Tibial artery (tissue), 4 donors: Measurements from ENCODE around the gene PINK1.

ENCODE experiments used
- DNase-seq, 2 donors: peaks; one replicate each; pipeline ENCODE4 v3.0.0-alpha.2; 2019
- H3K27ac ChIP-seq, 2 donors: fragments of 200-600 bp; sonication (generic) in 1 of 2; 1 replicate in 1 of 2; 2 replicates in 1 of 2; pipeline ENCODE4 v1.5.1; 2018 to 2019; ENCODE audit warnings: mild to moderate bottlenecking in 1 of 2
- H3K27me3 ChIP-seq, 2 donors: fragments of 200-600 bp; sonication (generic) in 1 of 2; one replicate each; pipeline versions ENCODE4 v1.5.1 to v1.6.0; 2016 to 2019
- H3K36me3 ChIP-seq, 3 donors: fragments of 200-600 bp; sonication (generic) in 2 of 3; one replicate each; pipeline ENCODE4 v1.5.1; 2016 to 2019; ENCODE audit warnings: mild to moderate bottlenecking in 2 of 3
- H3K4me1 ChIP-seq, 4 donors: fragments of 200-600 bp; sonication (generic) in 2 of 4; 1 replicate in 3 of 4; 2 replicates in 1 of 4; pipeline ENCODE4 v1.5.1; 2016 to 2019
- H3K4me3 ChIP-seq, 2 donors: fragments of 200-600 bp; sonication (generic) in 1 of 2; 1 replicate in 1 of 2; 2 replicates in 1 of 2; pipeline ENCODE4 v1.5.1; 2018 to 2019; ENCODE audit warnings: mild to moderate bottlenecking in 2 of 2
- H3K9me3 ChIP-seq, 3 donors: fragments of 200-600 bp; sonication (generic) in 1 of 3; one replicate each; pipeline ENCODE4 v1.5.1; 2016 to 2019
- CTCF ChIP-seq, 2 experiments: fragments of 200-600 bp in 1 of 2; fragments of 450-650 bp in 1 of 2; IDR thresholded peaks; one replicate each; pipeline ENCODE4 v1.5.1; 2017 to 2019; ENCODE audit warnings: antibody characterized with exemption in 2 of 2, mild to moderate bottlenecking in 1 of 2, moderate library complexity in 1 of 2
- intact Hi-C: fragments of 100-400 bp; cut with DNase I; formaldehyde crosslinking; loops from one replicate; pipeline ENCODE4 v1.15.0; 2023; ENCODE audit warnings: low total_unique reads

Gene PINK1

GRCh38 chr1:20648946-20649345, 15.7 kb downstream of the PINK1 start:
- Histone ChIP-seq H3K9me3 (no peaks in the 10 kb centered on the region), H3K4me3 (no peak overlapping the region), H3K4me1 (no peaks in the 10 kb centered on the region), H3K36me3 (peaks cover 80 to 96% (median 85%) of the 10 kb centered on the region in 3 donors), H3K27ac (no peak overlapping the region), H3K27me3 (no peaks in the 10 kb centered on the region)
- TF ChIP-seq CTCF (IDR thresholded peaks at IDR 0.05) = no peak
- intact Hi-C loops = loop anchor here (1.0 kb wide), 1 partner anchor 45 kb away; no protein-coding TSS in a partner anchor
- DNase-seq = no peak

DNA sequence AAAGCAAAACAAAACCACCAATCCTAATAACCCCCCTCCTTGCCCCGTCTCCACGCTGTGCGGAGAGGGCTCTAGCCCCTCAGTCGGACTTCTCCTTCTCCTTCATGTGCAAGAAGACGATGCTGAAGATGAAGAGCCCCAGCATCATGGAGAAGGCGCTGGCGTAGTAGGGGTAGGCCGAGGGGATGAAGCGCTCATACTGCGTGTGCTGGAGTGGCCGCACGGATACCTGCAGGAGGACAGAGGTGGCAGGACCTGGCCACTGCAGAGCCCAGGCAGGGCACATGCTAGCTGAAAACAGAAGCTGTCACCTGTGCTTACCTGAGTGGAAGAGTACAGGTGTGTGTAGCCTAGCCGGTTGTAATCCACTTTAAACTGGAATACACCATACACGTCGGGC, 19.0 kb downstream of the PINK1 start:
- no peak overlapping the region for H3K27ac ChIP-seq
- TF ChIP-seq CTCF (IDR thresholded peaks at IDR 0.05) = no peak
- no peaks in the 10 kb centered on the region for H3K27me3 ChIP-seq
- peaks cover 0 to 4% (median 0%) of the 10 kb centered on the region in 4 donors for H3K4me1 ChIP-seq
- intact Hi-C loops = no loop called here
- peaks cover 73 to 96% (median 96%) of the 10 kb centered on the region in 3 donors for H3K36me3 ChIP-seq
- DNase-seq = no peak
- H3K4me3 ChIP-seq = no peak overlapping the region
- no peaks in the 10 kb centered on the region for H3K9me3 ChIP-seq

GRCh38 chr1:20654104-20654690, 20.9 kb downstream of the PINK1 start:
- no peak overlapping the region for H3K27ac ChIP-seq
- no peak for DNase-seq
- TF ChIP-seq CTCF (IDR thresholded peaks at IDR 0.05) = no peak

DNA sequence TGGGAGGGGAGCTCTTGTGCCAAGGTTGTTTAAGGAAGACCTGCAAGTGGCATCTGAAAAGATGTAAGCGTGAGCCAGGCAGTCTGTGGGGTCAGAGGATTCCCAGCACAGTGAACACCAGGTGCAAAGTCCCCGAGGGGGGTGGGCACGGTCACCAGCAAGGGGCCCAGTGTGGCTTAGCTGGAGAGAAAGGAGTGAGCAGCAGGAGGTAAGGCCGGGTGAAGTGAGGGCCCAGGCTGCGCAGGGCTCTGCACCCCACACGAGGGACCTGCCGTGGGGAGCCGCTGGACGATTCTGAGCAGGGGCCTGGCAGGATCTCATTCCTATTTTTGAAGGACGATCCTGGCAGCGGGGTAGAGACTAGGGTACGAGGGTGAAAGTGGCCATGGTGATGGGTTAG, 23.8 kb downstream of the PINK1 start:
- TF ChIP-seq CTCF (IDR thresholded peaks at IDR 0.05) = no peak
- H3K9me3 ChIP-seq = no peaks in the 10 kb centered on the region
- no peaks in the 10 kb centered on the region for H3K27me3 ChIP-seq
- no peak for DNase-seq
- H3K27ac ChIP-seq = no peak overlapping the region
- H3K36me3 ChIP-seq = peaks cover 40 to 63% (median 58%) of the 10 kb centered on the region in 3 donors
- no peak overlapping the region for H3K4me3 ChIP-seq
- intact Hi-C loops = no loop called here
- H3K4me1 ChIP-seq = peaks cover 0 to 26% (median 17%) of the 10 kb centered on the region in 4 donors

More at GRCh38 chr1:20654104-20654690, 20.9 kb downstream of the PINK1 start:
- peaks cover 0 to 9% (median 2%) of the 10 kb centered on the region in 4 donors for H3K4me1 ChIP-seq
- H3K27me3 ChIP-seq = no peaks in the 10 kb centered on the region
- H3K36me3 ChIP-seq = peaks cover 57 to 89% (median 83%) of the 10 kb centered on the region in 3 donors
- H3K9me3 ChIP-seq = no peaks in the 10 kb centered on the region
- intact Hi-C loops = no loop called here
- no peak overlapping the region for H3K4me3 ChIP-seq

DNA sequence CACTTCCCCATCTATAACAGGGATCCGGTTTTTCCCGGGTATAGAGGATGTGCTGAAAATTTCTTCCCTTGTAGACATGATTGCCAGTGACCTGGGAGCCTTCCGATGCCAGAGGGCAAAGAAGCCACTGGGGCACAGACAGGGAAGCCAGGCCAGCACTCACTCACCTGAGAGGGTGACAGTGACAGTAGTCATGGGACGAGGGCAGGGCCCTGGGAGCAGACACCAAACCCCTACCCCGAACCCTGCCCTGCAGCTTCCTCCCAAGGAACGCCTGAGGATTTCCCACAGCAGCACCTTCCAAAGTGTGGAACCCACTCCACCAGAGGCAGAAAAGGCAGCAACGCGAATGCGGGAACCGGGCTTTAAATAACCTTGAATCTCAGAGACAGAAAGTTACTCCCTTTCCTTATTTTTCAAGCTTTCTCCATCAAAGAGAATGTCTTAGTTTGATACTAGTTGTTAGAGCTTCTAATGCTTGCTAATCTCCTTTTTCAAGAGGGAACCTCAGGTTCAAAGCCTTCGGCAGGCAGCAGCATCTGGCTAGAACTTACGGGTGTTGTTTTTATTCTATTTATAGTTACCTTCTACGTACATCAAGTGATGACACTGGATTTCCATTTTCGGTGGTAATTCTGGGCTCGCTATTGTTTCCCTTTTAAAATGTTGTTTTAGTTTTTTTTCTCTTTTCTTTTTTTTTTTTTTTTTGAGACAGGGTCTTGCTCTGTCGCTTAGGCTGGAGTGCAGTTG, 25.1 kb downstream of the PINK1 start:
- Histone ChIP-seq H3K27ac (no peak overlapping the region), H3K27me3 (no peaks in the 10 kb centered on the region), H3K36me3 (peaks cover 27 to 50% (median 45%) of the 10 kb centered on the region in 3 donors), H3K9me3 (no peaks in the 10 kb centered on the region), H3K4me3 (no peak overlapping the region), H3K4me1 (peaks cover 0 to 32% (median 19%) of the 10 kb centered on the region in 4 donors)
- TF ChIP-seq CTCF (IDR thresholded peaks at IDR 0.05) = no peak
- intact Hi-C loops = no loop called here
- no peak for DNase-seq
